ENCODE data around the gene KANK2. TPM values are rescaled to one million over a fixed set of nuclear protein-coding genes. Genes with fewer than 3 reads are reported as not detected.

Gene KANK2
- total and polyA plus RNA-seq, 2 of the 8 experiments (the other 6 are each of a cell fraction or from before 2014, with no cell fraction given): 25.2 to 42.3 TPM

DNA sequence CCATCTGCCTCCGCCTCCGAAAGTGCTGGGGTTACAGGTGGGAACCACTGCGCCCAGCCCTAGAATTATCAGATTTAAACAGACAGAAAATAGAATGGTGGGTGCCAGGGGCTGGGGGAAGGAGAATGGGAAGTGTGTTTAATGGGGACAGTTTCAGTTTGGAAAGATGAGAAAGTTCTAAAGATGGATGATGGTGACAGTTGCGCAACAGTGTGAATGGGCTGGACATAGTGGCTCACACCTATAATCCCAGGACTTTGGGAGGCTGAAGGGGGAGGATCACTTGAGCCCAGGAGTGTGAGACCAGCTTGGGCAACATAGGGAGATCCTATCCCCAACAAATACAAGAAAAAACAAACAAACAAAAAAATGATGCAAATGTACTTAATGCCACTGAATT lies 15.9 kb downstream of the KANK2 start:
- no peak overlapping the region for H2BK5ac ChIP-seq (ENCODE audit: low read depth, low read length)
- H4K8ac ChIP-seq (ENCODE audit: extremely low read depth, insufficient read depth, low read length): no peak overlapping the region
- no peak overlapping the region for H3K18ac ChIP-seq (ENCODE audit: extremely low read depth, low read length)
- no peak overlapping the region for H3K4ac ChIP-seq (replicated peaks; ENCODE audit: insufficient read length, low read depth, low read length)
- no peak overlapping the region for H2BK120ac ChIP-seq (replicated peaks; ENCODE audit: low read depth, low read length)
- H3K4me2 ChIP-seq (ENCODE audit: insufficient read depth in 1 of 2, low read depth in 2 of 2, low read length in 2 of 2): no peak overlapping the region
- H2BK12ac ChIP-seq (ENCODE audit: low read depth, low read length): no peak overlapping the region
- H3K23me2 ChIP-seq (ENCODE audit: low read depth, low read length): no peaks in the 10 kb centered on the region
- DNase-seq (ENCODE audit: low read depth in 1 of 2, low spot score in 2 of 2) (no peak), FAIRE-seq (no peak)
- H2BK20ac ChIP-seq (ENCODE audit: low read length): no peak overlapping the region
- H3K4me3 ChIP-seq (ENCODE audit: extremely low read depth in 1 of 4, insufficient read depth in 2 of 4, low read depth in 3 of 4, low read length in 4 of 4): no peak overlapping the region
- no peak overlapping the region for H3K14ac ChIP-seq (ENCODE audit: insufficient read length)
- no peaks in the 10 kb centered on the region; the same call in 1 of the 2 replicates for H3K79me1 ChIP-seq (ENCODE audit: low read depth, low read length)
- H3K27me3 ChIP-seq (replicated peaks in 1 of 4; ENCODE audit: control insufficient read depth in 3 of 4, extremely low read depth in 1 of 4, insufficient read depth in 3 of 4, low read length in 3 of 4): no peaks in the 10 kb centered on the region
- no peak overlapping the region for H3K23ac ChIP-seq (ENCODE audit: insufficient read length)
- no peaks in the 10 kb centered on the region for H3K9me3 ChIP-seq (ENCODE audit: insufficient read depth in 2 of 2, low read depth in 1 of 2, low read length in 1 of 2)
- no peak overlapping the region for H3K9ac ChIP-seq (replicated peaks in 1 of 4; ENCODE audit: extremely low read depth in 1 of 4, low read depth in 3 of 4, low read length in 3 of 4)
- no peaks in the 10 kb centered on the region for H3K79me2 ChIP-seq (ENCODE audit: control insufficient read depth in 1 of 2, insufficient read depth in 2 of 2, low read length in 2 of 2)
- H3K4me1 ChIP-seq (replicated peaks in 1 of 4; ENCODE audit: control insufficient read depth in 3 of 4, insufficient read depth in 4 of 4, low read length in 3 of 4): peaks cover 0 to 3% (median 2%) of the 10 kb centered on the region in 4 experiments; a peak in 2 of 7 replicates
- peaks cover 0 to 8% (median 2%) of the 10 kb centered on the region in 4 experiments; a peak in 6 of 8 replicates for H3K36me3 ChIP-seq (ENCODE audit: control insufficient read depth in 2 of 4, insufficient read depth in 4 of 4, low read length in 3 of 4)
- no peak overlapping the region for H2AK5ac ChIP-seq (ENCODE audit: low read depth, low read length)
- H4K20me1 ChIP-seq (replicated peaks in 1 of 2; ENCODE audit: control insufficient read depth in 1 of 2, insufficient read depth in 2 of 2, low read length in 2 of 2): no peaks in the 10 kb centered on the region
- H4K5ac ChIP-seq (ENCODE audit: insufficient read length, low read depth, low read length): no peak overlapping the region
- H4K91ac ChIP-seq (replicated peaks; ENCODE audit: insufficient read length, low read length): no peak overlapping the region
- ChIA-PET CTCF (ENCODE audit: partially characterized antibody) (interaction anchor here (0.7 kb wide), 1 partner anchor 145 kb away, joined by 4 read pairs; no protein-coding TSS in a partner anchor), POLR2A (ENCODE audit: partially characterized antibody) (no interaction called here)
- H2AFZ ChIP-seq (ENCODE audit: low read length): no peak overlapping the region
- WGBS, 2 experiments (ENCODE audit: extremely low coverage in 1 of 2, insufficient coverage in 1 of 2, insufficient read length in 1 of 2, insufficient replicate concordance in 2 of 2, low coverage in 1 of 2, low lambda C conversion rate in 2 of 2, missing lambda C conversion rate in 1 of 2): 91% methylated on average over 4 of the region's 4 CpGs; no CpG with 5 or more reads in 1 of the 2 experiments
- no peak overlapping the region for H3K27ac ChIP-seq (ENCODE audit: low read depth, low read length)
- TF ChIP-seq PHF8 (conservative IDR thresholded peaks at IDR 0.05; ENCODE audit: low read depth, low read length) (no peak), CEBPB (IDR thresholded peaks at IDR 0.05; ENCODE audit: low read depth, low read length) (peak; percentile 87; the same call in 1 of the 2 replicates)
- H3K56ac ChIP-seq (replicated peaks; ENCODE audit: insufficient read length, low read depth, low read length): no peak overlapping the region
- no peak overlapping the region for H2BK15ac ChIP-seq (ENCODE audit: low read length)

Measured in H1 (cell line).